Lower leg skin (tissue), 4 donors: ENCODE data around the gene SRI. TPM values are rescaled to one million over a fixed set of nuclear protein-coding genes. Genes with fewer than 3 reads are reported as not detected.

Experiments
- DNase-seq, 2 donors: peaks; one replicate each; pipeline ENCODE4 v3.0.0-alpha.2; 2019; ENCODE audit warnings: low spot score in 2 of 2
- H3K4me3 ChIP-seq: fragments of 200-600 bp; sonication (generic); 2 replicates; pipeline ENCODE4 v1.5.1; 2017; ENCODE audit warnings: mild to moderate bottlenecking, low read depth; ENCODE audit not compliant: poor library complexity, severe bottlenecking
- CTCF ChIP-seq, 3 donors: fragments of 450-650 bp; IDR thresholded peaks; one replicate each; pipeline ENCODE4 v1.5.1; 2016; ENCODE audit warnings: antibody characterized with exemption in 3 of 3, mild to moderate bottlenecking in 3 of 3, moderate library complexity in 2 of 3
- POLR2A ChIP-seq, 2 donors: fragments of 450-650 bp; IDR thresholded peaks; one replicate each; pipeline ENCODE4 v1.6.1; 2016 to 2017; ENCODE audit warnings: antibody characterized with exemption in 2 of 2, mild to moderate bottlenecking in 1 of 2, moderate library complexity in 1 of 2
- WGBS, 2 donors: methylation state at CpG; one replicate each; pipeline ENCODE4 v1.1.5; 2018; 5-methylcytosine and 5-hydroxymethylcytosine counted together
- intact Hi-C: fragments of 100-400 bp; cut with DNase I; formaldehyde crosslinking; loops from one replicate; pipeline ENCODE4 v1.15.0; 2023; ENCODE audit warnings: low total_unique reads
- total RNA-seq, 4 donors: library from RNA; depleted of rRNA; stranded (reverse); fragments of >200 nt; gene quantifications; one replicate each; pipeline ENCODE4 v1.1.0, GENCODE V29; 2016

Gene SRI
- total RNA-seq, 4 donors from 2014 or later, result 24.6 to 43.9 (median 42.2) TPM

- WGBS, 2 donors, result 89 to 94% methylated on average over 4 of the region's 4 CpGs
- intact Hi-C loops, result no loop called here
- no peak overlapping the region for H3K4me3 ChIP-seq
- TF ChIP-seq POLR2A (IDR thresholded peaks at IDR 0.05) (no peak), CTCF (IDR thresholded peaks at IDR 0.05) (no peak)
- DNase-seq, result no peak
Observed at GRCh38 chr7:88203401-88203800, 16.4 kb downstream of the SRI start.

- 80 to 86% methylated on average over 3 of the region's 3 CpGs for WGBS, 2 donors
- no peak for DNase-seq
- intact Hi-C loops, result no loop called here
- no peak overlapping the region for H3K4me3 ChIP-seq
- no peak for TF ChIP-seq CTCF (IDR thresholded peaks at IDR 0.05)
- TF ChIP-seq POLR2A (IDR thresholded peaks at IDR 0.05), result no peak
Observed at GRCh38 chr7:88202799-88203198, 17.0 kb downstream of the SRI start.

GRCh38 chr7:88202278-88202677, 17.6 kb downstream of the SRI start:
- intact Hi-C loops, result no loop called here
- no peak for TF ChIP-seq CTCF (IDR thresholded peaks at IDR 0.05)
- TF ChIP-seq POLR2A (IDR thresholded peaks at IDR 0.05), result no peak
- no peak overlapping the region for H3K4me3 ChIP-seq
- no peak for DNase-seq
- WGBS, 2 donors, result 87 to 92% methylated on average over 5 of the region's 5 CpGs

- intact Hi-C loops, result no loop called here
- no peak for DNase-seq
- H3K4me3 ChIP-seq, result no peak overlapping the region
- TF ChIP-seq CTCF (IDR thresholded peaks at IDR 0.05), result no peak
- no peak for TF ChIP-seq POLR2A (IDR thresholded peaks at IDR 0.05)
Observed at GRCh38 chr7:88201305-88201704, 18.5 kb downstream of the SRI start.

- DNase-seq, result no peak
- 68 to 78% methylated on average over 4 of the region's 4 CpGs for WGBS, 2 donors
- intact Hi-C loops, result no loop called here
- TF ChIP-seq POLR2A (IDR thresholded peaks at IDR 0.05) (no peak), CTCF (IDR thresholded peaks at IDR 0.05) (no peak)
- H3K4me3 ChIP-seq, result no peak overlapping the region
Observed at GRCh38 chr7:88200789-88201188, 19.0 kb downstream of the SRI start.

- no peak overlapping the region for H3K4me3 ChIP-seq
- 91 to 92% methylated on average over 3 of the region's 3 CpGs for WGBS, 2 donors
- TF ChIP-seq CTCF (IDR thresholded peaks at IDR 0.05), result no peak
- TF ChIP-seq POLR2A (IDR thresholded peaks at IDR 0.05), result no peak
- no peak for DNase-seq
- intact Hi-C loops, result no loop called here
Observed at GRCh38 chr7:88200261-88200660, 19.6 kb downstream of the SRI start.
